Neural cell (in vitro differentiated cells): Measurements from ENCODE around the gene BFSP1.

Source experiments
- CTCF ChIP-seq: fragments of 450-650 bp; IDR thresholded peaks from 2 replicates; pipeline ENCODE4 v1.5.1; 2014; ENCODE audit warnings: antibody characterized with exemption, mild to moderate bottlenecking, moderate library complexity; ENCODE audit not compliant: poor library complexity, severe bottlenecking
- EP300 ChIP-seq: fragments of 450-650 bp; conservative IDR thresholded peaks from 2 replicates; pipeline ENCODE4 v1.6.1; 2014; ENCODE audit warnings: antibody characterized with exemption, mild to moderate bottlenecking, moderate library complexity; ENCODE audit not compliant: poor library complexity, severe bottlenecking
- EZH2 ChIP-seq: fragments of 200-600, 300-800 bp; shearing (Covaris generic), sonication (generic); IDR thresholded peaks from 2 replicates; pipeline ENCODE4 v1.6.1; 2014; ENCODE audit warnings: antibody characterized with exemption, low read length, borderline replicate concordance, mild to moderate bottlenecking; ENCODE audit not compliant: insufficient read depth, poor library complexity, severe bottlenecking

- TF ChIP-seq EP300: no peak
- TF ChIP-seq CTCF: no peak
- TF ChIP-seq EZH2: no peak
Measured at GRCh38 chr20:17491488-17491887, 39.7 kb downstream of the BFSP1 start.
